MV-4-11 (cell line): ENCODE data around the gene ASXL2.
"Not testable (repeated sequence)": the region's sequence is repeated elsewhere in the genome, so short reads cannot be mapped to it uniquely, and the experiment has no call there.

Experiments
- DNase-seq: peaks from one replicate; lab custom pipeline; 2025; lab: John Stamatoyannopoulos, UW

The ASXL2 gene

DNA sequence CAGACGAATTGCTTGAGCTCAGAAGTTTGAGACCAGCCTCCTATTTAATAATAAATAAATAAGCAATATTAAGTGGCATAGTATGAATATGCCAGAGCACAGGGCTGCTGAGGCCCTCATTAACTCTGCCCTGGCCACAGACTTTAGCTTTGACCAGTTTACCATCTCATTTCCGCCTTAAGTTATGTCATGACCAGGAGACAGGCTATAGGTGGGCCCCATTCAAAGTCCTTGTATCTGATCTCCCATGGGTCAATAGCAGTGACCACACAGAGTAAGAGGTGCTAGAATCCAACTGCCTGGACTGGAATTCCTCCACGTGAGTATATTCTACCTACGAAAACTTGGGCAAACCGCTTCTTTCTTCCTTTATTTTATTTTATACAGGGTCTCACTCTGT is 13.4 kb upstream of the ASXL2 start:
- DNase-seq: no peak

DNA sequence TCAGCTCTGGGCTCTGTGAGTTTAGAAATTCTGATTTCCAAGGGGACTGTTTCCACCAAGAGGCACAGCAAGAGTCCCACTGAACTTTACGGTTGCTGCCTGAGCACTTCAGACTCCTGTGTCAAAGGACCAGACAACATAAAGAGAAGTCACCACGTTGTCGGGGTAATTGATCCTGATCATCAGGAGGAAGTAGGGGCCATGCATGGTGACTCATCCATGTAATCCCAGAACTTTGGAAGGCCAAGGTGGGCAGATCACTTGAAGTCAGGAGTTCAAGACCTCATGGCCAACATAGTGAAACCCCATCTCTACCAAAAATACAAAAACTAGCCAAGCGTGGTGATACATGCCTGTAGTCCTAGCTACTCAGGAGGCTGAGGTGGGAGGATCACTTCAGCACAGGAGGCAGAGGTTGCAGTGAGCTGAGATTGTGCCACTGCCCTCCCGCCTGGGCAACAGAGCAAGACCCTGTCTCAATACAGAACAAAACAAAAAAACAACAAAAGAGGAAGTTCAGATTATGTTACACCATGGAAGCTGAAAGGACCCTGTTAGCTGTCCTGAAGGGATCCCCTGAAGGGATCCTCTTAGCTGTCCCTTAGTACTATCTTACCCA is 9.4 kb upstream of the ASXL2 start:
- DNase-seq: peak; percentile 21

DNA sequence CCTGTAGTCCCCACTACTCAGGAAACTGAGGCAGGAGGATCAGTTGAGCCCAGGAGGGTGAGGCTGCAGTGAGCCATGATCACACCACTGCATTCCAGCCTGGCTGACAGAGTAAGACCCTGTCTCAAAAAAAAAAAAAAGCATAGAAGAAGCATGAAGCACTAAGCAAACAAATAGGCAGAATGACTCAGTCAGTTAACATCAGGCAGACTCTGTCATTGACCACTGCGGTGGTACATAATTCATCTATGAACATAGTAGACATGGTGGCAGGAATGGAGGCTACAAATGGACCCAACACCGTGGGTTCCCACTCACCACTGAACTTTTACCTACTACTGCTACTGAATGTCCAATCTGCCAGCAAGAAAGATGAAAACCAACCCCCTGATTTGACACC is 7.6 kb upstream of the ASXL2 start:
- no peak for DNase-seq

DNA sequence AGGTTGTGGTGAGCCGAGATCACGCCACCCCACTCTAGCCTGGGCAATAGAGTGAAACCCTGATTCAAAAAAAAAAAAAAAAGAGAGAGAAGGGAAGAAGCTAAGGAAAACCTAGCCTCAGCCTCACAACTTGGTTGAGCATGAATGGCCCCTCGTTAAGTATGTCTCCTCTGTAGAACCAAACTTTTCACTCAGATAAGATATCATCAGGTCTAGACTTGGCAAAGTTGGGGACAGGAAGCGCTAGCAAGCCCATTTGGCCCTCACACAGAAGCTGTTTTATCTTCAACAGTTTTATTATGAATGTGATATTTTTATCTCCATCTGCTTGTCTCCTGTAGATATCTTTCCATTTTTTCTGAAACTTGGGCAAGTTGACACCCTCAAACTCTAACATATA is 3.5 kb upstream of the ASXL2 start:
- no peak for DNase-seq

- DNase-seq: no peak
Measured at GRCh38 chr2:25879133-25879730, 945 bp upstream of the ASXL2 start.

- DNase-seq: peak; percentile 62
Measured at GRCh38 chr2:25877431-25878360, 591 bp downstream of the ASXL2 start.

GRCh38 chr2:25872134-25872533 is 6.2 kb downstream of the ASXL2 start:
- DNase-seq: no peak

GRCh38 chr2:25867396-25868003 is 10.8 kb downstream of the ASXL2 start:
- no peak for DNase-seq

GRCh38 chr2:25856377-25856776 is 21.9 kb downstream of the ASXL2 start:
- DNase-seq: no peak

- no peak for DNase-seq
Measured at GRCh38 chr2:25855065-25855464, 23.2 kb downstream of the ASXL2 start.

- no peak for DNase-seq
Measured at GRCh38 chr2:25854613-25855012, 23.7 kb downstream of the ASXL2 start.

- DNase-seq: peak; percentile 33
Measured at GRCh38 chr2:25853038-25853638, 25.1 kb downstream of the ASXL2 start.

GRCh38 chr2:25851740-25852503 is 26.4 kb downstream of the ASXL2 start:
- DNase-seq: peak; percentile 87

GRCh38 chr2:25850400-25850799 is 27.9 kb downstream of the ASXL2 start:
- not testable (repeated sequence) for DNase-seq

- not testable (repeated sequence) for DNase-seq
Measured at GRCh38 chr2:25849350-25849749, 28.9 kb downstream of the ASXL2 start.

DNA sequence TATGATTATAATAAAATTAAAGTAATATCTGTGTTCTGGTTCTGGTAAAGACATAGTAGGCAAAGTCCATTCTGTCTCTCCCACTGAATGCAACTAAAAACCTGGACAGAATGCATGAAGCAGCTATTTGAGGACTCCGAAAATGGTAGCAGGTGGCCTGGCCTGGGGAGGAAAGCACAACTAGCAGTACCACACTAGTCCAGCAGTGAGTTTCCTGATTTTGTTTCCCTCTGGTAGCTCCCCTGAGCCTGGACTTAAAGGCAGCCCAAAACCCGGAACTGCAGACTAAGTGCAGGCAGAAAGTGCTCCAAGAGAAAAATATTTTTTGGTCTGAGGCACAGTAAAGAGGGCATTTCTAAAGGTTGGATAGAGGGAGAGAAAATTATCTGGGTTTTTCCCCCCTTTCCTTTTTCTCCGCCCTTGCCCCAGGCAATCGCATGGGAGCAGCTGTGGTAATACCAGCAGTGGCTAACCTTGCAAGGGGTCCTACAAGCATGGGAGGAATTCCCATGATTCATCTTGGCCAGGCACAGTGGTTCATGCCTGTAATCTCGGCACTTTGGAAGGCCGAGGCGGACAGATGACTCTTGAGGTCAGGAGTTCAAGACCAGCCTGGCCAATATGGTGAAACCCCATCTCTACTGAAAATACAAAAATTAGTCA is 32.3 kb downstream of the ASXL2 start:
- DNase-seq: no peak

GRCh38 chr2:25844089-25844488 is 34.2 kb downstream of the ASXL2 start:
- DNase-seq: no peak

DNA sequence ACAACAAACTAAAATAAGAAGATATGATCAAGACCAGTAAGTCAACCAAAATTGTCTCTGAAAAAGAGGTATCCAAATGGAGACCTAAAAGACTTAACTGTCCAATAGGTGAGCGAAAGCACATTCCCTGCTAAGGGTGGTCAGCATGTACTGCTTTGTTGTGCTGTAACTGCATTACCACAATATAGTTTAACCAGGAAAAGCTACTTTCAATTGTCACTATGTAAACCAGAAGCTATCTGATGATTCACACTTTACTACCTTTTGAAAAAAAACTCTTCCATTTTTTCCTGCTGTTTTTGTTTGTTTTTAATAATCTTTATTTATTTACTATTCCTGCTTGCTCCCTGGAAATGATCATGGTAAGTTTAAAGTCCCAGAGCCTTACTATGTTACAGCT is 36.1 kb downstream of the ASXL2 start:
- no peak for DNase-seq

DNA sequence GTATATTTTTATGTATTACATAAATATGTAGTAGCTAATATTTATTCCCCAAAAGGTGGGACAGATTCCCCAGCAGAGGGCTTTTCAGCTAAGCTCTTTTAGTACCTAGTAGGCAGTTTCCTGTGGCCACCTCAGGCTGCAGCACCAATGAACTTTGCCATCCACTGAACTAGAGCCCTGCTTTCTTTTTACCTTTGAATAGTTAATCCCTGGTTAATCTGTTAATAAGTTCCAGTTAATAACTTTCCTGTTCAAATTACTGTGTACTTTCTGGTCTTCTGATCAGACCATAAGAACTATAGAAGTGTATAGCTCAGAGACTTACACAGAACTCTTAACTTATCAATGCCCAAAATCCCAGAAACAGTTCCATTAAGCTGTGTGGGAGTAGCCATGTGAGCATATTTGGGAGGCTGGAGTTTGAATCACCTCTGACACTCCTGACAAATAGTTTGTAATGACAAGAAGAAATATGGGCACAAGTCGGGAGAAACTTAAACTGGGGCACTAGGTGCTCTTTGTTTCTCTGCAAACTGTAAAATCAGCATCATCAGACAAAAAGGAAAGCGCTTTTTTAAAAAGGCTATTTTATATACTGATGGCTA is 40.0 kb downstream of the ASXL2 start:
- no peak for DNase-seq

DNA sequence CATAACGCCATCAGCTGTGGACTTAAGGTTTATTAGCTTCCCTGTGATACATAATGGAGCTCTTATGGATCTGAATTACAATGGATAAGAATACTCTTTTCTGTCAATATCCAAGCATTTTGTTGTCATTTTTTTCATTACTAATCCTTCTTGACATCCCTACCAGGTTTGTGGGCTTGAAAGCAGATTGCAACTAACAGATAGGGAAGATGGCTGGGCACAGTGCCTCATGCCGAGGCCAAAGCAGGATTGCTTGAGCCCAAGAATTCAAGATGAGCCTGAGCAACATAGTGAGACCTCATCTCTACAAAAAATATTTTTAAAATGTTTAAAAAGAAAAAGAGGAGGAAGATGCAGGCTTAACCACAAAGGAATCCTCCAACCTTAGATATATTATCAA is 42.4 kb downstream of the ASXL2 start:
- DNase-seq: no peak
